SJSA1 (cell line): ENCODE data around the gene MADD. TPM values are rescaled to one million over a fixed set of nuclear protein-coding genes. Genes with fewer than 3 reads are reported as not detected.

Source experiments
- DNase-seq, 2 experiments: peaks; one replicate each; pipeline ENCODE4 v3.0.0-alpha.2; 2015 to 2020; ENCODE audit warnings: low spot score in 2 of 2, low read depth in 1 of 2
- H3K27ac ChIP-seq: fragments of 250-450 bp; sonication (Bioruptor Pico); 2 replicates; pipeline ENCODE4 v1.5.1; 2020; ENCODE audit warnings: mild to moderate bottlenecking, moderate library complexity
- H3K27me3 ChIP-seq: fragments of 250-450 bp; sonication (Bioruptor Pico); replicated peaks from 2 replicates; pipeline ENCODE4 v1.5.1; 2020; ENCODE audit warnings: mild to moderate bottlenecking, moderate library complexity
- H3K36me3 ChIP-seq: fragments of 250-450 bp; sonication (Bioruptor Pico); 2 replicates; pipeline ENCODE4 v1.5.1; 2020; ENCODE audit warnings: mild to moderate bottlenecking
- H3K4me1 ChIP-seq: fragments of 250-450 bp; sonication (Bioruptor Pico); replicated peaks from 2 replicates; pipeline ENCODE4 v1.6.1; 2021; ENCODE audit warnings: mild to moderate bottlenecking
- H3K4me3 ChIP-seq: fragments of 250-450 bp; sonication (Bioruptor Pico); 2 replicates; pipeline ENCODE4 v1.5.1; 2020; ENCODE audit warnings: mild to moderate bottlenecking
- H3K9me3 ChIP-seq: fragments of 250-450 bp; sonication (Bioruptor Pico); replicated peaks from 2 replicates; pipeline ENCODE4 v1.5.1; 2020; ENCODE audit warnings: mild to moderate bottlenecking
- total RNA-seq: library from RNA; depleted of rRNA; stranded (reverse); fragments of >200 nt; shearing (Covaris generic); gene quantifications from 2 replicates; pipeline ENCODE4 v1.2.3, GENCODE V29; 2014

The MADD gene
- total RNA-seq, 1 experiment from 2014 or later, result 20.9 TPM

GRCh38 chr11:47258317-47258902 is 11.5 kb upstream of the MADD start:
- Histone ChIP-seq H3K4me3 (no peak overlapping the region), H3K27ac (no peak overlapping the region), H3K36me3 (peaks cover 5% of the 10 kb centered on the region), H3K4me1 (peaks cover 19% of the 10 kb centered on the region), H3K9me3 (no peaks in the 10 kb centered on the region), H3K27me3 (no peaks in the 10 kb centered on the region)
- DNase-seq, result no peak

GRCh38 chr11:47259232-47259977 is 10.5 kb upstream of the MADD start:
- no peak for DNase-seq

GRCh38 chr11:47260366-47260765 is 9.6 kb upstream of the MADD start:
- Histone ChIP-seq H3K27me3 (no peaks in the 10 kb centered on the region), H3K36me3 (peaks cover 3% of the 10 kb centered on the region; the same call in 1 of the 2 replicates), H3K4me3 (no peak overlapping the region), H3K27ac (no peak overlapping the region), H3K4me1 (peaks cover 26% of the 10 kb centered on the region), H3K9me3 (no peaks in the 10 kb centered on the region)
- no peak for DNase-seq

More at GRCh38 chr11:47259232-47259977, 10.5 kb upstream of the MADD start:
- Histone ChIP-seq H3K36me3 (peaks cover 3% of the 10 kb centered on the region; the same call in 1 of the 2 replicates), H3K27ac (no peak overlapping the region), H3K27me3 (no peaks in the 10 kb centered on the region), H3K4me3 (no peak overlapping the region), H3K9me3 (no peaks in the 10 kb centered on the region), H3K4me1 (peaks cover 25% of the 10 kb centered on the region)

DNA sequence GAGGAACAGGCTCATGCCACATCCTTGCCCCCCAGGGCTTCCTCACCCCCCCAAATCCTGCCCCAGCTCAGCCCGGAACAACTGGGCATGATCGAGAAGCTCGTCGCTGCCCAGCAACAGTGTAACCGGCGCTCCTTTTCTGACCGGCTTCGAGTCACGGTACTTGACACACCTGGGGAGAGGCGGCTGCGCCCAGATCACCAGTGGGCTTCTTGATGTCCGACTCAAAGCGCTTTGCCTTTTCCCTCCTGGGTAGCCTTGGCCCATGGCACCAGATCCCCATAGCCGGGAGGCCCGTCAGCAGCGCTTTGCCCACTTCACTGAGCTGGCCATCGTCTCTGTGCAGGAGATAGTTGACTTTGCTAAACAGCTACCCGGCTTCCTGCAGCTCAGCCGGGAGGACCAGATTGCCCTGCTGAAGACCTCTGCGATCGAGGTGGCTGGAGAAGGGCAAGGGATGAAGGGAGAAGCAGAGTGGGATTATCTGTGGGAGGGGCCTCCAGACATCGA is 8.6 kb upstream of the MADD start:
- H3K4me3 ChIP-seq, result no peak overlapping the region
- H3K27ac ChIP-seq, result no peak overlapping the region
- H3K4me1 ChIP-seq, result peaks cover 35% of the 10 kb centered on the region
- peaks cover 3% of the 10 kb centered on the region; the same call in 1 of the 2 replicates for H3K36me3 ChIP-seq
- no peaks in the 10 kb centered on the region for H3K27me3 ChIP-seq
- no peaks in the 10 kb centered on the region for H3K9me3 ChIP-seq
- no peak for DNase-seq

- Histone ChIP-seq H3K27me3 (no peaks in the 10 kb centered on the region), H3K36me3 (peaks cover 3% of the 10 kb centered on the region; the same call in 1 of the 2 replicates), H3K9me3 (no peaks in the 10 kb centered on the region), H3K4me3 (no peak overlapping the region), H3K4me1 (peaks cover 39% of the 10 kb centered on the region), H3K27ac (peak overlapping the region; percentile 78)
- DNase-seq, result no peak
Measured at GRCh38 chr11:47264119-47264518, 5.8 kb upstream of the MADD start.

- no peaks in the 10 kb centered on the region for H3K9me3 ChIP-seq
- no peak overlapping the region for H3K4me3 ChIP-seq
- peaks cover 3% of the 10 kb centered on the region; the same call in 1 of the 2 replicates for H3K36me3 ChIP-seq
- DNase-seq, result peak in 1 of 2 experiments; percentile 72
- H3K27me3 ChIP-seq, result no peaks in the 10 kb centered on the region
- peak overlapping the region; percentile 78 for H3K27ac ChIP-seq
- peaks cover 42% of the 10 kb centered on the region for H3K4me1 ChIP-seq
Measured at GRCh38 chr11:47264521-47264920, 5.4 kb upstream of the MADD start.

- no peaks in the 10 kb centered on the region for H3K27me3 ChIP-seq
- no peak overlapping the region for H3K4me3 ChIP-seq
- H3K36me3 ChIP-seq, result peaks cover 3% of the 10 kb centered on the region; the same call in 1 of the 2 replicates
- no peak for DNase-seq
- peak overlapping the region; percentile 89 for H3K27ac ChIP-seq
- no peaks in the 10 kb centered on the region for H3K9me3 ChIP-seq
- H3K4me1 ChIP-seq, result peaks cover 49% of the 10 kb centered on the region
Measured at GRCh38 chr11:47267876-47268275, 2.1 kb upstream of the MADD start.

DNA sequence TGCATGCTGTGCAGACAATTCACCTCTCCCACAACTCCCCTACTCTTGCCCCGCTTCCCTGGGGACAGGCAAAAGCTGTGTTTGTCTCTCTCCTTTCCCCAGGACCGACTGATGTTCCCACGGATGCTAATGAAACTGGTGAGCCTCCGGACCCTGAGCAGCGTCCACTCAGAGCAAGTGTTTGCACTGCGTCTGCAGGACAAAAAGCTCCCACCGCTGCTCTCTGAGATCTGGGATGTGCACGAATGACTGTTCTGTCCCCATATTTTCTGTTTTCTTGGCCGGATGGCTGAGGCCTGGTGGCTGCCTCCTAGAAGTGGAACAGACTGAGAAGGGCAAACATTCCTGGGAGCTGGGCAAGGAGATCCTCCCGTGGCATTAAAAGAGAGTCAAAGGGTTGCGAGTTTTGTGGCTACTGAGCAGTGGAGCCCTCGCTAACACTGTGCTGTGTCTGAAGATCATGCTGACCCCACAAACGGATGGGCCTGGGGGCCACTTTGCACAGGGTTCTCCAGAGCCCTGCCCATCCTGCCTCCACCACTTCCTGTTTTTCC is 1.4 kb upstream of the MADD start:
- Histone ChIP-seq H3K27me3 (no peaks in the 10 kb centered on the region), H3K36me3 (peaks cover 3% of the 10 kb centered on the region; the same call in 1 of the 2 replicates), H3K9me3 (no peaks in the 10 kb centered on the region), H3K4me1 (peaks cover 49% of the 10 kb centered on the region), H3K4me3 (no peak overlapping the region), H3K27ac (peak overlapping the region; percentile 89)
- DNase-seq, result no peak

DNA sequence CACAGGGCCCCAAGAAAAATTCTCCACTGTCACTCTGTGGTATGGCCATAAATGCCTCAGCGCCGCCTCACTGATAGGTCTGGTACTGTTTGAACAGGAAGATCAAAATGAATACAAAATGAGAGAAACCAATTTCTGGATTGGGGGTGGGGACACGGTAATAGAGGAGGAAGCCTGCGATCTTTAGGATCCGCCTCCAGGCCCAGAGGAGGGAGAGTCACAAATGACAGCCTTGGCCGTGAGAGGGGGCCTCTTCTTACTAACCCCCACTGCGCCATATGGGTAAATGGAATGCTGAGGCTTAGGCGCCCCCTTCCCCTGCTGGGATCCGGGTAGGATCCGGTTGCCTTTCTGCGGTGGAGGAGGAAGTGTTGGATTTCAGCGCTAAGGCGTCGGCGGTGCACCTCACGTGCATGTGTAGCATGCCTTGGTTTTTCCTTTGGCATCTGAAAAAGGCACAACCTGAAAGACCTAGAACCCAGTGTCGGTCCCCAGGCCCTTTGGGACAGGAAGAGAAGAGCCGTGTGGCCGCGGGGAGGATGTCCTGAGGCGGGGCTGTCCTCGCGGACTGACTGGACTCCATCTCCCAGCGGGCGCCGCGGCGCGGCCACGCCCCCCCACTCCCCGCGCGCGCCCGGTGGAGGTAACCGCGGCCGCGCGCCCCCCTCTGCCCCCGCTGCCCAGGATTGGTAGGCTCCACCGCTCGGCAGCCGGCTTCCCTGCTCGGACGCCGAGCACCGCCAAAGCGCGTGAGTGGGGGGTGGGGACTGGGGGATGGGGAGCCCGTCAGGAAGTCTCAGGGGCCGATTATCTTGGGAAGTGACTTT is 718 bp upstream of the MADD start:
- Histone ChIP-seq H3K27ac (peak overlapping the region; percentile 89), H3K4me3 (peak overlapping the region; percentile 62), H3K36me3 (no peaks in the 10 kb centered on the region), H3K27me3 (no peaks in the 10 kb centered on the region), H3K9me3 (no peaks in the 10 kb centered on the region), H3K4me1 (peaks cover 42% of the 10 kb centered on the region)
- DNase-seq, result peak; percentile 91 to 93

GRCh38 chr11:47270331-47271271 is 668 bp downstream of the MADD start:
- peak overlapping the region; percentile 89 for H3K27ac ChIP-seq
- H3K4me1 ChIP-seq, result peaks cover 28% of the 10 kb centered on the region
- peaks cover 13% of the 10 kb centered on the region for H3K36me3 ChIP-seq
- H3K4me3 ChIP-seq, result peak overlapping the region; percentile 62
- no peaks in the 10 kb centered on the region for H3K9me3 ChIP-seq
- no peaks in the 10 kb centered on the region for H3K27me3 ChIP-seq
- peak in 1 of 2 experiments; percentile 46 for DNase-seq

DNA sequence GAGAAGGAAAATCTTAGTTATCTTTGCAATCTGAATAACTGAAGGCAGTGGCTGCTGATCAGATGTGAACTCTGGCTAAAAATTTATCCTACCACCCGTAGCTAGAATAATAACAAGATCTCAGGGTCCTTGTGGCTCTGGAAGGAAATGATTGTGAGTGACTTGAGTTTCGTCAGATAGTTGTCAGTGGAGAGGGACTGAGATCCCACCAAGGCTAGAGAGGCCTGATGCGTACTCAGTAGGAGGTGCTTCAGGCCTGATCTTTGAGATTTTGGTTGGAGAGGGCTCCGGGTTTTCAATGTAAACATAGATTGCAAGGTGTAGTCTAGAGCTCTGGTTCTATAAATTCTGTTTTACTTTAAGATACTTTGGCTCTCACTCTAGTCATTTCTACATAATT is 1.4 kb downstream of the MADD start:
- Histone ChIP-seq H3K4me3 (no peak overlapping the region), H3K27ac (no peak overlapping the region), H3K9me3 (no peaks in the 10 kb centered on the region), H3K36me3 (peaks cover 20% of the 10 kb centered on the region), H3K4me1 (peaks cover 22% of the 10 kb centered on the region), H3K27me3 (no peaks in the 10 kb centered on the region)
- no peak for DNase-seq

DNA sequence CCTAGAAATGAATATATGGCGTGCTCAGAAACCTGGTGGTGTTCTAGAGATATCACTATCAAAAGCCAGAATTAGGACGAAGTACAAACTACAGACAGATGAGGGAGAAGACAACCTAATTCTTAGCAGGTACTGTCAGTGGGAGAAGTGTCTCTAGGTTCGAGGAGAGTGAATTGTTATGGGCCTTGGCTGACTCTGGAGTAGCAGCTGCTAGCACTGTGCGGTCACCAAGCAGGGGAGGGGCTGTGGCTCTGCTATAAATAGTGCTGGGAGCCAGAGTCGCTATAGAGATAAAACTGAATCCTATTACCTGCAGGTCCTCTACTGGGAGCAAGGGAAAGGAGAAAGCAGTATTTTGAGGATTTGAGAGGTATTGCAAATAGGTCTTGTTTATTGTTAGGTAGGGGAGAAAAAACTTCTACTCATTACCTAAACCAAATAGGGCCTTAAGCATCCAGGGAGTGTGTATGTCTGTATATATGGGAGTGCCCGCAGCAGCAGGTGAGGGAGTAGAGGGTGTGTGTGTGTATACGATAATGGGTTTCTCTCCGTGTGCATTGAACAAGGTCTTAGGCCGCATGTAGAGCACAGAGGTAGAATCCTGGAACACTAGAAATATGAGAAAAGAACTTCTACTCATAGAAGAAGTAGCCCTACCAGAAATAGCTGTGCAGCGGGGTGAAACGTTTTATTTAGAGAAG is 2.2 kb downstream of the MADD start:
- no peak overlapping the region for H3K27ac ChIP-seq
- no peak overlapping the region for H3K4me3 ChIP-seq
- DNase-seq, result no peak

More for the DNA sequence above, 2.2 kb downstream of the MADD start:
- H3K4me1 ChIP-seq, result peaks cover 22% of the 10 kb centered on the region
- no peaks in the 10 kb centered on the region for H3K9me3 ChIP-seq
- H3K27me3 ChIP-seq, result no peaks in the 10 kb centered on the region
- H3K36me3 ChIP-seq, result peaks cover 28% of the 10 kb centered on the region
